Astrocyte of the cerebellum (primary cell): Measurements from ENCODE around the gene RACGAP1.

Source experiments
- DNase-seq: peaks from one replicate; pipeline ENCODE4 v3.0.0-alpha.2; 2011; ENCODE audit warnings: low read depth
- H3K4me3 ChIP-seq: 2 replicates; pipeline ENCODE4 v1.5.1; 2011; ENCODE audit warnings: mild to moderate bottlenecking, low read depth, low read length, moderate library complexity
- in situ Hi-C: cut with HindIII; loops from 2 replicates; pipeline ENCODE4 v1.10.0; 2017; ENCODE audit warnings: low sequenced_read_pairs
- TF ChIP-seq, protein P1 (sequence below): IDR thresholded peaks from 2 replicates; pipeline ENCODE4 v1.5.1; 2012; ENCODE audit warnings: low read length, low read depth, moderate library complexity, mild to moderate bottlenecking; ENCODE audit errors: missing control alignments

The RACGAP1 gene

DNA sequence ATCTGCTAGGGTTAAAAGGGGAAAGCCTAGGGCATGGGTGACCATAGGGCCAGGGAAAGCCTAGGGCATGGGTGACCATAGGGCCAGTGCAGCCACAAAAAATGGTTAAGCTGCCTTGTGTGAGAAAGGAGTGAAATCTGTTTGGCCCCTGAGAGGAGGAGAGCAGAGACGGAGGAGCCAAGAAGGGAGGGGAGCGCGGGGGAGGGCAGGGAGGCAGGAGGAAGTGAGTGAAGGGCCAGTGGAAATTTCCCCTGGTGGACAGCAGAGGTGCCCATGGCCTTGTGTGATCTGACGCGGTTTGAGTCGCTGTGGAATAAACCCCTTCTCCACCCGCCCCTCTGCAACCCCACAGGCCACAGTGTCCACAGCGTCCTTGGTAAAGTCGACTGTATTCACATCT lies 53.2 kb downstream of the RACGAP1 start:
- in situ Hi-C loops: no loop called here
- no peak overlapping the region for H3K4me3 ChIP-seq
- TF ChIP-seq, protein P1, sequence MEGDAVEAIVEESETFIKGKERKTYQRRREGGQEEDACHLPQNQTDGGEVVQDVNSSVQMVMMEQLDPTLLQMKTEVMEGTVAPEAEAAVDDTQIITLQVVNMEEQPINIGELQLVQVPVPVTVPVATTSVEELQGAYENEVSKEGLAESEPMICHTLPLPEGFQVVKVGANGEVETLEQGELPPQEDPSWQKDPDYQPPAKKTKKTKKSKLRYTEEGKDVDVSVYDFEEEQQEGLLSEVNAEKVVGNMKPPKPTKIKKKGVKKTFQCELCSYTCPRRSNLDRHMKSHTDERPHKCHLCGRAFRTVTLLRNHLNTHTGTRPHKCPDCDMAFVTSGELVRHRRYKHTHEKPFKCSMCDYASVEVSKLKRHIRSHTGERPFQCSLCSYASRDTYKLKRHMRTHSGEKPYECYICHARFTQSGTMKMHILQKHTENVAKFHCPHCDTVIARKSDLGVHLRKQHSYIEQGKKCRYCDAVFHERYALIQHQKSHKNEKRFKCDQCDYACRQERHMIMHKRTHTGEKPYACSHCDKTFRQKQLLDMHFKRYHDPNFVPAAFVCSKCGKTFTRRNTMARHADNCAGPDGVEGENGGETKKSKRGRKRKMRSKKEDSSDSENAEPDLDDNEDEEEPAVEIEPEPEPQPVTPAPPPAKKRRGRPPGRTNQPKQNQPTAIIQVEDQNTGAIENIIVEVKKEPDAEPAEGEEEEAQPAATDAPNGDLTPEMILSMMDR: no peak
- no peak for DNase-seq

DNA sequence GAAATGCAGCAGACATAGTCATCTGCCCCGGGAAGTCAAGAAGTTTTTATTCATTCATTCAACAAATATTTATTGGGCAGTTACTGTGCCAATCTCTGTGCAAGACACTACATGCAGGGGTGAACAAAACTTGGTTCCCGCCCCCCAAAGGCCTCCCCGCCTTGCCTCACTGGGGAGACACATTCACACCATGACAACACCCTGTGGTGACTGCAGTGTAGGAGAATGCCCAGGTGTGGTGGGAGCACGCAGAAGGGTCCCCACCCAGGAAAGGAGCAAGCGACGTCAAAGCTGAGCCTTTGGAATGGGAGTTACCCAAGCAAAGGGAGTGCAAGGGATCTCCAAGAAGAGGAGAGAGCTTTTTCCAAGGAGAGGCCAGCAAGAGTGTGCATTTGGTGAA lies 54.2 kb downstream of the RACGAP1 start:
- in situ Hi-C loops: no loop called here
- no peak for DNase-seq
- TF ChIP-seq, protein P1: no peak
- H3K4me3 ChIP-seq: no peak overlapping the region

DNA sequence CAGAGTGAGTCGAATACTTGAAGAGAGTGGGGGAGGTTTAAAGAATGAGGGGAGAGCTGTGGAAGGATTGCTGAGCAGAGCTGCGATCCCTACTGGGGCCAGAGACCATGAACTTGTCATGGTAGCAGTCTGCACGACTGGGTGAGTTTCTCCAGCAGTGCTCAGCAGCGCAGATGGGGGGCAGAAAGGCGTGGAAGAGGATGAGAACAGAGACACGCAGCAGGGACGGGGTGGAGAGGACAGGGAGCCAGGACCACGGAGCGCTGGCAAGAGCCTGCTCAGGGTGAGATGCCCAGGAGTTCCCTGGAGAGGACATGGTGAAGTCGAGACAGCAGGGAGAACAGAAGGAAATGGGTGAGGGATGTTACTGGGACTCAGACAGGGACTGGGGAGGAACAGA lies 54.6 kb downstream of the RACGAP1 start:
- TF ChIP-seq, protein P1: no peak
- DNase-seq: no peak
- in situ Hi-C loops: no loop called here
- no peak overlapping the region for H3K4me3 ChIP-seq

DNA sequence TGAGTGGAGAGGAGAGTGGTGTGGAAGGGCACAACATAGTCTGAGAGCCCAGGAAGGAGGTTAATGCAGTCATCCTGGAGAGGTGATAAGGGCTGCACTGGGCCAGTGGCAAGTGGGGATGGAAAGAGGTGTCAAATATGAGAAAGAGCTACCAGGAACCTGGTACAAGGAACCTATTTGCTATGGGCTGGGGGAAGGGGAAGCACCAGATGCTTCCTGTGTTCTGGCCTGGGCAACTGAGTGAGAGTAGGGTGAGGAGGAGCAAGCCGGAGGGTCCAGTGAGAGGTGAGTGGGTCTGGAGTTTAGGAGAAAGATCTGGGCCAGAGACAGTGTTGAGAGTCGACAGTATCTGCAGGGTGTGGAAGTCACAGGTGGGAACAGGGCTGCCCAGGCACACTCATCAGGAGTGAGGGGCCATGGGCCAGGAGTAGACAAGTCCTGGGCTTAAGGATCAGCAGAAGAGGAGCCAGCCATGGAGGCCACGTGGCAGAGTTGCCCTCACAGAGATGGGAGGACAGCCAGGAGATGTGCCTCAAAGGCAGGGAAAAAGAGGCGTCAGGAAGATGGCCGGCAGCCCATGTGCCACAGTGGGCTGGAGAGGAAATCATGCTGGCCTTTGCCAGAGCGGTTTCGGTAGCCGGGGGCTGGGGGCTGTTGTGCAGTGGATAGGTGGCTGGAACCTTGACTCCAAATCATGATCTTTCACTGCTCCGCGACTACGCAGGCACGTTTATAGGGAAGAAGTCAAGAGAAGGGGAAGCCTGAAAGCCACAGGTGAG lies 55.5 kb downstream of the RACGAP1 start:
- in situ Hi-C loops: loop anchor here (5.0 kb wide), 1 partner anchor 97 kb away; no protein-coding TSS in a partner anchor
- DNase-seq: no peak
- H3K4me3 ChIP-seq: no peak overlapping the region
- TF ChIP-seq, protein P1: no peak

DNA sequence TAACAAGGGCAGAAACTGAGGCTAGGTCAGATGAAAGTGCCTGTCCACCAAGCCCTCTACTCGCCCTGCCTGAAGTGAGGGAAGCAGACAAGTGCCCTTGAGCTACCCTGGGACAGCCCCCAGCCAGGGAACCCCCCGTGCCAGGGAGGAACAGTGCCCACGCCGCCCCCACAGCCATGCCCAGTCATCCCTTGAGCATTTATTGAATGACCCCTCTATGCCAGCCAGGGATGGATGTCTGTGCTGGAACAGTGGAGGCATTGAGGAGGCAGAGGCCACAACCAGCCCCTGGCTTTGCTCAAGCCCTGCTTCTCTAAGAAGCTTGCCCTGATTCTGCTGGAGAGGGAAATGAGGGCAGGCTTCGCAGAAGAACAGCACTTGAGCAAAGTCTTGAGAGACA lies 56.3 kb downstream of the RACGAP1 start:
- DNase-seq: no peak
- TF ChIP-seq, protein P1: no peak
- in situ Hi-C loops: loop anchor here (5.0 kb wide), 1 partner anchor 98 kb away; no protein-coding TSS in a partner anchor
- no peak overlapping the region for H3K4me3 ChIP-seq

DNA sequence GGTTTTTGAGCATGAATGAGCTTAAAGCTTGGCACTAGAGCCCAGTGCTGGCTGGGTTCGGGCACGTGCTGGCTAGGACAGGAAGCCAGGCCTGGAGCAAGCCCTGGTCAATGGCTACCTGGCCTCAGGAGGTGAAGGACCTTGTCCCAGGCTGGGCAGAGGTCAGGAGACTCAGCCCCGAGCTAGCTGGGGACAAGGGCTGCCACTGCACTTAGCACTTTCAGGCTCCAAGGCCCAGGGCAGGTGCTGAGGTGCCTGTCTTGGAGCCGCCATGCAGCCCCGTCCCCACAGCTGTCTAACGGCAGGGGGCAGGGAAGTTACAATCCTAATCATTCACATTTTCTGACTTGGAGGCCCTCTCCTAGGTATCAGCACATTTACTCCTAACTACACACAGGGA lies 56.8 kb downstream of the RACGAP1 start:
- in situ Hi-C loops: loop anchor here (5.0 kb wide), 1 partner anchor 99 kb away; no protein-coding TSS in a partner anchor
- H3K4me3 ChIP-seq: no peak overlapping the region
- TF ChIP-seq, protein P1: no peak
- DNase-seq: no peak
